Ascending aorta (tissue), 2 donors: Measurements from ENCODE around the gene SEMA6B. TPM values are rescaled to one million over a fixed set of nuclear protein-coding genes. Genes with fewer than 3 reads are reported as not detected.

ENCODE experiments used
- DNase-seq, 2 donors: peaks; one replicate each; pipeline ENCODE4 v3.0.0-alpha.2; 2019; ENCODE audit warnings: low spot score in 2 of 2
- H3K27ac ChIP-seq, 2 donors: fragments of 200-600 bp; sonication (generic); one replicate each; pipeline ENCODE4 v1.5.1; 2016 to 2017; ENCODE audit warnings: mild to moderate bottlenecking in 1 of 2
- H3K27me3 ChIP-seq: fragments of 200-600 bp; sonication (generic); one replicate; pipeline ENCODE4 v1.5.1; 2017
- H3K36me3 ChIP-seq, 2 donors: fragments of 200-600 bp; sonication (generic); one replicate each; pipeline ENCODE4 v1.5.1; 2016
- H3K4me1 ChIP-seq, 2 donors: fragments of 200-600 bp; sonication (generic); one replicate each; pipeline ENCODE4 v1.5.1; 2016 to 2017; ENCODE audit warnings: mild to moderate bottlenecking in 1 of 2
- H3K4me3 ChIP-seq, 2 donors: fragments of 200-600 bp; sonication (generic); one replicate each; pipeline ENCODE4 v1.5.1; 2016 to 2017; ENCODE audit warnings: mild to moderate bottlenecking in 1 of 2
- H3K9me3 ChIP-seq, 2 donors: fragments of 200-600 bp; sonication (generic); one replicate each; pipeline ENCODE4 v1.5.1; 2016
- CTCF ChIP-seq, 3 experiments: fragments of 200-600 bp in 2 of 3; fragments of 450-650 bp in 1 of 3; sonication (generic) in 2 of 3; IDR thresholded peaks; one replicate each; pipeline ENCODE4 v1.5.1; 2016 to 2019; ENCODE audit warnings: antibody characterized with exemption in 3 of 3, mild to moderate bottlenecking in 1 of 3, moderate library complexity in 1 of 3
- intact Hi-C: fragments of 100-400 bp; cut with DNase I; formaldehyde crosslinking; loops from one replicate; pipeline ENCODE4 v1.15.1; 2023
- total RNA-seq: library from RNA; depleted of rRNA; stranded (reverse); fragments of >200 nt; gene quantifications from one replicate; pipeline ENCODE4 v1.1.0, GENCODE V29; 2016

SEMA6B gene
- total RNA-seq, 1 donor from 2014 or later, result 80.6 TPM

- intact Hi-C loops, result no loop called here
- H3K4me3 ChIP-seq, result no peak overlapping the region
- H3K4me1 ChIP-seq, result no peaks in the 10 kb centered on the region
- H3K36me3 ChIP-seq, result peaks cover 6 to 26% of the 10 kb centered on the region in 2 donors
- H3K27me3 ChIP-seq, result no peaks in the 10 kb centered on the region
- no peak for DNase-seq
- no peaks in the 10 kb centered on the region for H3K9me3 ChIP-seq
- TF ChIP-seq CTCF (IDR thresholded peaks at IDR 0.05), result no peak
- H3K27ac ChIP-seq, result no peak overlapping the region
Measured at GRCh38 chr19:4507804-4508203, 51.7 kb downstream of the SEMA6B start.

GRCh38 chr19:4507150-4507452, 52.4 kb downstream of the SEMA6B start:
- Histone ChIP-seq H3K4me3 (no peak overlapping the region), H3K27ac (no peak overlapping the region), H3K9me3 (no peaks in the 10 kb centered on the region), H3K4me1 (no peaks in the 10 kb centered on the region), H3K27me3 (no peaks in the 10 kb centered on the region), H3K36me3 (peaks cover 10 to 33% of the 10 kb centered on the region in 2 donors)
- TF ChIP-seq CTCF (IDR thresholded peaks at IDR 0.05), result no peak
- DNase-seq, result no peak
- intact Hi-C loops, result no loop called here

- Histone ChIP-seq H3K4me3 (no peak overlapping the region), H3K36me3 (peaks cover 15 to 38% of the 10 kb centered on the region in 2 donors), H3K9me3 (no peaks in the 10 kb centered on the region), H3K4me1 (no peaks in the 10 kb centered on the region), H3K27ac (no peak overlapping the region), H3K27me3 (no peaks in the 10 kb centered on the region)
- TF ChIP-seq CTCF (IDR thresholded peaks at IDR 0.05), result no peak
- intact Hi-C loops, result no loop called here
- DNase-seq, result no peak
Measured at GRCh38 chr19:4506449-4507149, 52.9 kb downstream of the SEMA6B start.

- intact Hi-C loops, result no loop called here
- Histone ChIP-seq H3K36me3 (peaks cover 23 to 46% of the 10 kb centered on the region in 2 donors), H3K27me3 (no peaks in the 10 kb centered on the region), H3K9me3 (no peaks in the 10 kb centered on the region), H3K4me1 (no peaks in the 10 kb centered on the region), H3K27ac (no peak overlapping the region), H3K4me3 (no peak overlapping the region)
- no peak for TF ChIP-seq CTCF (IDR thresholded peaks at IDR 0.05)
- DNase-seq, result no peak
Measured at GRCh38 chr19:4505570-4506448, 53.7 kb downstream of the SEMA6B start.

- no peak for TF ChIP-seq CTCF (IDR thresholded peaks at IDR 0.05)
- no peak for DNase-seq
- no peaks in the 10 kb centered on the region for H3K9me3 ChIP-seq
- no peaks in the 10 kb centered on the region for H3K4me1 ChIP-seq
- H3K27ac ChIP-seq, result no peak overlapping the region
- H3K36me3 ChIP-seq, result peaks cover 27 to 50% of the 10 kb centered on the region in 2 donors
- no peaks in the 10 kb centered on the region for H3K27me3 ChIP-seq
- H3K4me3 ChIP-seq, result no peak overlapping the region
- intact Hi-C loops, result no loop called here
Measured at GRCh38 chr19:4504891-4505569, 54.5 kb downstream of the SEMA6B start.
